T47D (cell line): ENCODE data around the gene TNFRSF21.
"Not testable (repeated sequence)": the region's sequence is repeated elsewhere in the genome, so short reads cannot be mapped to it uniquely, and the experiment has no call there.

Source experiments
- DNase-seq, 2 experiments: peaks; one replicate each; pipeline versions ENCODE4 v3.0.0 to v3.0.0-alpha.2; 2011 to 2012; ENCODE audit warnings: low read depth in 1 of 2, low spot score in 1 of 2
- JUND ChIP-seq: IDR thresholded peaks from 2 replicates; pipeline ENCODE4 v1.6.1; 2012; ENCODE audit warnings: low read depth
- in situ Hi-C: cut with HindIII; loops from 2 replicates; pipeline ENCODE4 v1.10.0; 2016; ENCODE audit warnings: low sequenced_read_pairs, low pct_unique_long_range_greater_than_20kb

Gene TNFRSF21

GRCh38 chr6:47344022-47344421 lies 34.3 kb upstream of the TNFRSF21 start:
- DNase-seq: no peak
- no peak for TF ChIP-seq JUND
- in situ Hi-C loops: no loop called here

GRCh38 chr6:47343600-47343999 lies 33.9 kb upstream of the TNFRSF21 start:
- no peak for DNase-seq
- in situ Hi-C loops: no loop called here
- no peak for TF ChIP-seq JUND

- no peak for DNase-seq
- in situ Hi-C loops: no loop called here
- no peak for TF ChIP-seq JUND
Measured at GRCh38 chr6:47342824-47343223, 33.1 kb upstream of the TNFRSF21 start.

- in situ Hi-C loops: no loop called here
- no peak for TF ChIP-seq JUND
Measured at GRCh38 chr6:47337519-47337918, 27.8 kb upstream of the TNFRSF21 start.

GRCh38 chr6:47336334-47336733 lies 26.6 kb upstream of the TNFRSF21 start:
- in situ Hi-C loops: no loop called here
- DNase-seq: no peak
- no peak for TF ChIP-seq JUND

More at GRCh38 chr6:47337519-47337918, 27.8 kb upstream of the TNFRSF21 start:
- no peak for DNase-seq

- no peak for TF ChIP-seq JUND
- no peak for DNase-seq
- in situ Hi-C loops: no loop called here
Measured at GRCh38 chr6:47335466-47335865, 25.8 kb upstream of the TNFRSF21 start.

- no peak for DNase-seq
- no peak for TF ChIP-seq JUND
- in situ Hi-C loops: no loop called here
Measured at GRCh38 chr6:47334334-47334733, 24.6 kb upstream of the TNFRSF21 start.

GRCh38 chr6:47328606-47329005 lies 18.9 kb upstream of the TNFRSF21 start:
- DNase-seq, in situ Hi-C loops: not testable (repeated sequence)

- in situ Hi-C loops, DNase-seq: not testable (repeated sequence)
Measured at GRCh38 chr6:47328139-47328538, 18.4 kb upstream of the TNFRSF21 start.

GRCh38 chr6:47323887-47324286 lies 14.2 kb upstream of the TNFRSF21 start:
- in situ Hi-C loops: no loop called here
- no peak for DNase-seq

GRCh38 chr6:47323321-47323720 lies 13.6 kb upstream of the TNFRSF21 start:
- no peak for DNase-seq
- no peak for TF ChIP-seq JUND
- in situ Hi-C loops: no loop called here

More at GRCh38 chr6:47323887-47324286, 14.2 kb upstream of the TNFRSF21 start:
- TF ChIP-seq JUND: no peak

- in situ Hi-C loops: no loop called here
- TF ChIP-seq JUND: no peak
- no peak for DNase-seq
Measured at GRCh38 chr6:47321577-47321976, 11.9 kb upstream of the TNFRSF21 start.

GRCh38 chr6:47319867-47320266 lies 10.2 kb upstream of the TNFRSF21 start:
- TF ChIP-seq JUND: no peak
- in situ Hi-C loops: no loop called here
- no peak for DNase-seq

- DNase-seq: no peak
- in situ Hi-C loops: no loop called here
- no peak for TF ChIP-seq JUND
Measured at GRCh38 chr6:47319382-47319781, 9.7 kb upstream of the TNFRSF21 start.
